ENCODE results near the gene MTMR4.
"Not testable (repeated sequence)": the region's sequence is repeated elsewhere in the genome, so short reads cannot be mapped to it uniquely, and the experiment has no call there.

MTMR4 gene

DNA sequence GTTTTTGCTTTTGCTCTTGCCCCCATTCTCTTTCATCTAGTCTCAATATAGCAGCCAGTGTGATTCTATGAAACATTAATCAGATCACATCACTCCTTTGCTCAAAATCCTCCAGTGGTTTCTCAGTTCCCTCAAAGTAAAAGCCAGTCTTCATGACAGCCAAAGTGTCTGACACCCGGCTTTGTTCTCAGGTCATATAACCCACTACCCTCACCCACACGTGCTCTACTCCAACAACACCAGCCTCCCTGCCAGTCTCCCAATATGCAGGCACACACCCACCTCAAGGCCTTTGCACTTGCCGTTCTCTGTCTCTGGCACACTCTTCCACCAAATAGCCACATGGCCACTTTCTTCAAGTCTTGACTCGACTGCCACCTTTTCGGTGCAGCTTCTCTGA, 4.4 kb downstream of the MTMR4 start:
- H3K4me3 ChIP-seq (ENCODE audit: low read depth, low read length) = no peak overlapping the region
- TF ChIP-seq CTCF (IDR thresholded peaks at IDR 0.05; ENCODE audit: low read depth, low read length) = no peak
- in situ Hi-C loops (cut with HindIII; ENCODE audit: low sequenced_read_pairs) = no loop called here

DNA sequence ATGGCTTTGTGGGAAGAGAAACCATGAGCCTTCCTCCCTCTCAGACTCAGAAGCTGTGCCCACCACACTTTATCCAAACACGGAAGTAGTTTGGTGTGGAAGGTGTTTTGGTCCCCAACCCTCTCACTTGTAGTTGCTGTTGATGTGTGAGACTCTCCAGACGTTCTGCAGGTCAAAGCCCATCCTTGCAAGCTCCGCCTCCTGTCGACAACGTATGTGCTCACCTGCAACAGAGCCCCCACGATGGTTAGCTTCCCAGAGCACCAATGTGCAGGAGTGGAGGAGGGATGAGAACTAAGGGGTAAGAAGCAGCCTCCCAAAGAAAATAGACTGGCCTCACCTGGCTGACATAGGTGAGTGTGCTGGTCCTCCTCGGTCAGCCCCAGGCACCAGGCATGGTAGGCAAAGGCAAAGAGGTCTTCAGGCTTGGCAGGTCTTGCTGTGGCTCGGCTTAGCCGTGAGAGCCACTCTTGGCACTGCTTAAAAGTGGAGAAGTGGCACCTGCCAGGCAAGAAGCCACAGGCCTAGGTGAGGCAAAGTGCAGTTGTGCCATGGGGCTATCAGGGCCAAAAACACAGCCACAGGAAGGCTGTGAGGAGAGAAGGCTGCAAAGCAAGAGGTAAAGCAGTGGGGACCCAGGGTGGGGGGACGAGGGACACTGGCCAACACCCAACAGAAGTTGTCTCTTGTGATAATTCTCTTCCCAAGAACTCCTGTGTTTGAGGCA, 5.9 kb downstream of the MTMR4 start:
- in situ Hi-C loops (cut with HindIII; ENCODE audit: low sequenced_read_pairs) = no loop called here
- TF ChIP-seq CTCF (IDR thresholded peaks at IDR 0.05; ENCODE audit: low read depth, low read length) = no peak
- no peak for DNase-seq (ENCODE audit: low read depth, low spot score)

More for the DNA sequence above, 4.4 kb downstream of the MTMR4 start:
- DNase-seq (ENCODE audit: low read depth, low spot score) = no peak

DNA sequence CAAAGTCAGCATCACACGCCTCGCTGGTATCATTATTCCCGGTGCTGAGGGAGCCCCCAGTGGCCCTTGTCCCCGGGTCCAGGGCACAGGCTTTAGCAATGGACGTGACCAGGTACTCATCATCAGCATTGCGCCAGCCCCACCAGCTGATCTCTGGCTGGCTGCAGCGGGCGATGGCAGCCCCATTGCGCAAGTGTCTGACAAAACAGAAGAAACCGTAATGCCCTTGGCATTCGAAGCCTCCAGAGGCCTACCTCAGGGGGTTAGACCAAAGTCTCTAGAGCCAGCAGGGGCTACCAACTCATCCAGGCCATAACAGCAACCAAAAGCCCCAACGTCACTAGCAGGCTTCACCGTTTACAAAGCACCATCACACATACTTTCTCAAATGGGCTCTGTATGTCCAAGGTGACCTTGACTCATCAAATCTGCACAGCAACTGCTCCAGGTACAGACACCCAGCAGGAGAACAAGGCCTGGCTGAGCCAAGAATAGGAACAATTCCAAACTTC, 7.3 kb downstream of the MTMR4 start:
- TF ChIP-seq CTCF (IDR thresholded peaks at IDR 0.05; ENCODE audit: low read depth, low read length) = no peak
- no peak overlapping the region for H3K4me3 ChIP-seq (ENCODE audit: low read depth, low read length)
- DNase-seq (ENCODE audit: low read depth, low spot score) = peak; percentile 70
- in situ Hi-C loops (cut with HindIII; ENCODE audit: low sequenced_read_pairs) = no loop called here

More for the DNA sequence above, 5.9 kb downstream of the MTMR4 start:
- H3K4me3 ChIP-seq (ENCODE audit: low read depth, low read length) = no peak overlapping the region

- in situ Hi-C loops (cut with HindIII; ENCODE audit: low sequenced_read_pairs) = no loop called here
- no peak overlapping the region for H3K4me3 ChIP-seq (ENCODE audit: low read depth, low read length)
- peak; percentile 46 for DNase-seq (ENCODE audit: low read depth, low spot score)
- TF ChIP-seq CTCF (IDR thresholded peaks at IDR 0.05; ENCODE audit: low read depth, low read length) = no peak
These were observed 7.9 kb downstream of the MTMR4 start for GRCh38 chr17:58506354-58507080.

- no peak overlapping the region for H3K4me3 ChIP-seq (ENCODE audit: low read depth, low read length)
- in situ Hi-C loops (cut with HindIII; ENCODE audit: low sequenced_read_pairs) = no loop called here
- no peak for TF ChIP-seq CTCF (IDR thresholded peaks at IDR 0.05; ENCODE audit: low read depth, low read length)
- no peak for DNase-seq (ENCODE audit: low read depth, low spot score)
These were observed 9.5 kb downstream of the MTMR4 start for GRCh38 chr17:58504826-58505351.

GRCh38 chr17:58503866-58504265, 10.6 kb downstream of the MTMR4 start:
- H3K4me3 ChIP-seq (ENCODE audit: low read depth, low read length) = no peak overlapping the region
- TF ChIP-seq CTCF (IDR thresholded peaks at IDR 0.05; ENCODE audit: low read depth, low read length) = no peak
- in situ Hi-C loops (cut with HindIII; ENCODE audit: low sequenced_read_pairs) = no loop called here
- no peak for DNase-seq (ENCODE audit: low read depth, low spot score)

DNA sequence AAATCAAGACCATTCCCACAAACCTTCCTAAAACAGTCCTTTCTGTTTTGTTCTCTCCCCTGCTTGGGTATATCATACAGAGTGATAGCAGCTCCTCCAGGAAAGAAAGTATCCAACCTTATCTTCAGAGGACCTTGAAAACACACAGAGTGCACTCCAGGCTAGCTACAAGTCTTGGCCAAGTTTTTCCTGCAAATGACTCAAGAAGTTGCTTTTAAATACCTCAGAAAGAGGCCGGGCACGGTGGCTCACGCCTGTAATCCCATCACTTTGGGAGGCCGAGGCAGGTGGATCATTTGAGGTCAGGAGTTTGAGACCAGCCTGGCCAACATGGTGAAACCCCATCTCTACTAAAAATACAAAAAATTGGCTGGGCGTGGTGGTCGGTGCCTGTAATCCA, 11.3 kb downstream of the MTMR4 start:
- in situ Hi-C loops (cut with HindIII; ENCODE audit: low sequenced_read_pairs); DNase-seq (ENCODE audit: low read depth, low spot score); H3K4me3 ChIP-seq (ENCODE audit: low read depth, low read length): not testable (repeated sequence)
